GM12865 (cell line): ENCODE measurements around the gene STXBP1.
"Not testable (repeated sequence)": the region's sequence is repeated elsewhere in the genome, so short reads cannot be mapped to it uniquely, and the experiment has no call there.

Source experiments
- DNase-seq: peaks from one replicate; pipeline ENCODE4 v3.0.0; 2010; ENCODE audit warnings: low read depth
- H3K4me3 ChIP-seq: 2 replicates; pipeline ENCODE4 v1.5.1; 2011; ENCODE audit warnings: mild to moderate bottlenecking, low read depth, low read length, control low read depth
- CTCF ChIP-seq: IDR thresholded peaks from 2 replicates; pipeline ENCODE4 v1.5.1; 2011; ENCODE audit warnings: low read length, control low read depth, low read depth, inconsistent platforms; ENCODE audit not compliant: insufficient read depth; ENCODE audit errors: missing control alignments

Gene STXBP1

GRCh38 chr9:127570533-127571111 lies 41.5 kb upstream of the STXBP1 start:
- no peak overlapping the region for H3K4me3 ChIP-seq
- TF ChIP-seq CTCF: no peak
- no peak for DNase-seq

GRCh38 chr9:127571971-127572370 lies 40.1 kb upstream of the STXBP1 start:
- no peak for TF ChIP-seq CTCF
- no peak for DNase-seq
- no peak overlapping the region for H3K4me3 ChIP-seq

- no peak for DNase-seq
- no peak for TF ChIP-seq CTCF
- H3K4me3 ChIP-seq: no peak overlapping the region
Observed at GRCh38 chr9:127572961-127573721, 38.9 kb upstream of the STXBP1 start.

GRCh38 chr9:127574072-127574993 lies 37.7 kb upstream of the STXBP1 start:
- TF ChIP-seq CTCF: no peak
- H3K4me3 ChIP-seq: no peak overlapping the region
- no peak for DNase-seq

- TF ChIP-seq CTCF: no peak
- DNase-seq: no peak
- no peak overlapping the region for H3K4me3 ChIP-seq
Observed at GRCh38 chr9:127575875-127576778, 36.0 kb upstream of the STXBP1 start.

- DNase-seq, H3K4me3 ChIP-seq: not testable (repeated sequence)
Observed at GRCh38 chr9:127577194-127577593, 34.9 kb upstream of the STXBP1 start.

GRCh38 chr9:127578627-127578951 lies 33.5 kb upstream of the STXBP1 start:
- TF ChIP-seq CTCF: no peak
- H3K4me3 ChIP-seq: no peak overlapping the region
- no peak for DNase-seq
